GM21423 (cell line): ENCODE results near the gene STARD13.

Experiments
- ATAC-seq: cut with Tn5 transposase; IDR thresholded peaks from one replicate; pipeline ENCODE4 v1.9.1; 2021; ENCODE audit warnings: mild to moderate bottlenecking, moderate library complexity; ENCODE audit not compliant: unreplicated experiment

The STARD13 gene, protein sequence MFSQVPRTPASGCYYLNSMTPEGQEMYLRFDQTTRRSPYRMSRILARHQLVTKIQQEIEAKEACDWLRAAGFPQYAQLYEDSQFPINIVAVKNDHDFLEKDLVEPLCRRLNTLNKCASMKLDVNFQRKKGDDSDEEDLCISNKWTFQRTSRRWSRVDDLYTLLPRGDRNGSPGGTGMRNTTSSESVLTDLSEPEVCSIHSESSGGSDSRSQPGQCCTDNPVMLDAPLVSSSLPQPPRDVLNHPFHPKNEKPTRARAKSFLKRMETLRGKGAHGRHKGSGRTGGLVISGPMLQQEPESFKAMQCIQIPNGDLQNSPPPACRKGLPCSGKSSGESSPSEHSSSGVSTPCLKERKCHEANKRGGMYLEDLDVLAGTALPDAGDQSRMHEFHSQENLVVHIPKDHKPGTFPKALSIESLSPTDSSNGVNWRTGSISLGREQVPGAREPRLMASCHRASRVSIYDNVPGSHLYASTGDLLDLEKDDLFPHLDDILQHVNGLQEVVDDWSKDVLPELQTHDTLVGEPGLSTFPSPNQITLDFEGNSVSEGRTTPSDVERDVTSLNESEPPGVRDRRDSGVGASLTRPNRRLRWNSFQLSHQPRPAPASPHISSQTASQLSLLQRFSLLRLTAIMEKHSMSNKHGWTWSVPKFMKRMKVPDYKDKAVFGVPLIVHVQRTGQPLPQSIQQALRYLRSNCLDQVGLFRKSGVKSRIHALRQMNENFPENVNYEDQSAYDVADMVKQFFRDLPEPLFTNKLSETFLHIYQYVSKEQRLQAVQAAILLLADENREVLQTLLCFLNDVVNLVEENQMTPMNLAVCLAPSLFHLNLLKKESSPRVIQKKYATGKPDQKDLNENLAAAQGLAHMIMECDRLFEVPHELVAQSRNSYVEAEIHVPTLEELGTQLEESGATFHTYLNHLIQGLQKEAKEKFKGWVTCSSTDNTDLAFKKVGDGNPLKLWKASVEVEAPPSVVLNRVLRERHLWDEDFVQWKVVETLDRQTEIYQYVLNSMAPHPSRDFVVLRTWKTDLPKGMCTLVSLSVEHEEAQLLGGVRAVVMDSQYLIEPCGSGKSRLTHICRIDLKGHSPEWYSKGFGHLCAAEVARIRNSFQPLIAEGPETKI

DNA sequence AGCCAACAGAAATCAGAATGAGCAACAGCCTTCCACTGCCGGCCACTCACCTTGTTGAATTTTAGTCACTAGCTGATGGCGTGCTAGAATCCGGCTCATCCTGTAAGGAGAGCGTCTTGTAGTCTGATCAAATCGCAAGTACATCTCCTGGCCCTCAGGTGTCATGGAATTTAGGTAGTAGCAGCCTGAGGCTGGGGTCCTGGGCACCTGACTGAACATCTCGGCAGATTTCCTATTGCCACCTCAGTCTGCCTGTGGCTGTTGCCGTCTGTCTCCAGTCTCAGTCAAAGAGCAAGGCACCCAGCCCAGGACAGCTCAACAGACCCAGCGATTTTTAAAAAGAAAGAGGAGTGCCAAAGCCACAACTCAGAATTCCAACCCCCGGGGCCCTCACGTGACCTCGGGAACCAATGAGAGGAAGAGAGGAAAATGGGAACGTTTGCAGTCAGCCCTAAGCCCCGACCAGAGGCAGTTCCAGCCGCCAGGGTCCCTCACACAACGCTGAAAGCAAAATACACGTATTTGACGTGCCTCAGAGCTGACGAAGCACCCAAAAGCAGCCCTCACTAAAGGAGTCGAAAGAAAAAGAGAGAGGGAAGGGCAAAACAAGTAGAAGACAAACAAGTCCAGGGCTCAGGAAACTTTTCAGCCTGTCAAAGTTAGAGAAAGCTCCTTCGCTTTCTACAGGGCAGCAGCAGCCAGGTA lies at the start of gene STARD13:
STARD13 (minus strand) TSS at position 336 of the 705 bp plus-strand sequence; CDS start at position 219, 117 bp downstream.
- ATAC-seq: peak; percentile 47

DNA sequence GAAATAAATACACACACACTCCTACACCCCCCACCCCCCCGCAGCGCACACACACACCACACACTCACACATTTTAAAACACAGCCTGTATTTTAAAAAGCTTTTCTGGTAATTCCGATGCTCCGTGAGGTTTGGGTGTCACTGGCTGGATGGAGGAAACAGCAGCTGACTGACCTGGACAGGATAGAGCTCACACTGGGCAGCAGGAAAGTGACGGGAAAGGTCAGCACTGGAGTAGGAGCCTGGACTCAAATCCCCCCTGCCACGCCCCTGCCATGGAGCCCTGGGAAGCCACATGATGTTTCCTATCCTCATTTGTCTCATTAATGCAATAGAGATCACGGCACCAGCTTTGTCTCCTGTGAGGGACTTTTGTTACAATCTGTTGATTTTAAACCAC lies 49.3 kb upstream of the STARD13 start:
- ATAC-seq: no peak

DNA sequence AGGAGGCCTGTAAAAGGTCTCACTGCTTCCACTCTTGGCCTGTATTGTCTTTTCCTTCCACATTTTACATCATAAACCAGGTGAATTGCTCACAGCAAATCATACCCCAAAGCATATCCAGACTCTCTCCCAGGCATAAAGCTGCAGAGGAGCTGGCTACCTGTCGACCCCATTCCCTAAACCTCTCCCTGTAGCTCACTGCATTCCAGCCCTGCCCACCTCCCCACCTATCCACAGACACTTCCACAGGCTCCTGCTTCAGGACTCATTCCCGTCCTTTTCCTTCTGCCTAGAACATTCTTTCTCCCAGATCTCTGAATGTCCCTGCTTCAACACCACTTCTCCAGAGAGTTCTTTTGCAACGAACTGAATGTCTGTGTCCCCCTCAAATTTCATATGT lies 46.4 kb upstream of the STARD13 start:
- no peak for ATAC-seq

DNA sequence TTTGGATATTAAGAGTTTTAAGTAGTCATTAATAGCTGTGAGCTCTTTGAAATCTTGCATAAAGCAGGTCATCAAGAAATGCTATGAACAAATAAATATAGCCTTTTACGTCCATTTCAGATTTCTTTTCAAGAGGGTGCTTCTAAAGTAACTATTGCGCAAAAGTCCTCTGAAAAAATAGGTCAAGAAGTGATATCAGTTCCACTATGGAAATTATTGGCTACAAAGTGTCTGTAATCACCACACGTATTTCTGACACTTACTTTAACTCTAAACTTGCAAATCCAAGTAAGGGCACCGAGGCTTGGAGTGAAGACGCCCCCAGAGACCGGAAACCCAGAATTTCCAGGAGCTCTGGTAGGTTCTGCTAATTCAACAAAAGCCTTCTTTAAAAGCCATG lies 44.9 kb upstream of the STARD13 start:
- ATAC-seq: no peak

DNA sequence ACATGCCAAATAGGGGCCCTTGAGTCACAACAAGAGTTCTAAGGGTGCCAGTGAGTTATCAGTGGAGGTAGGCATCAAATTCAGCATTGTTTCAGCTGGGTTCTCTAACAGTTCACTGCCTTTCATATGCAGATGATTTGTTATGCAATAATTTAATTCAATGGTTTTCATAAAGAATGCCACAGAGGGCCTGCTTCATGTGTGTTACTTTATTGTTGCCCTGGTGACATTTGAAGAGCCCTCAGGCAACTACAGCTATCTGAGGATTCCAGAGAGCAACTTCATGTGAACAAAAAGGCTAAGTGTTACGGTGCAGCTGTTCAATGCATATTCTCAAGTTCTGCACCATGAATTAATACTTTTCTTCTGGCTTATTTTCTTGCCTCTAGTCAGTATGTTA lies 43.1 kb upstream of the STARD13 start:
- no peak for ATAC-seq

DNA sequence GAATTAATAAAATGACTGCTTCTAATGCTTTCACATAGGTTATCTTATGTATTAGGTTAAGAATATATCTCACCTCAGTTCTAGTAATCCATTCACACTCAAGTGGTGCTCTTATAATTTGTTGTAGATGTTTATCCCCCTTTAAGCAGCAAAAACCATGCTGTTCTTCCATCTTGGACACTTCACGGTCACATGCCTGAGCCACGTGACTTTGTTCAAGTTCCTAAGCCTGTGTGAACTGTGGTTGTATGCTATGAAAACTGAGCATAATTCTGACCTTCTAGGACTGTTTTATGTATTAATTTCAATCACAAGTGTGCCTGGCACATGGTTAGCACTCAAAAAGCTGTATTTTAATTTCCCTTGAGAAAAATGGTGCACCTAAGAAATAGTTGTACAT lies 41.2 kb upstream of the STARD13 start:
- no peak for ATAC-seq

DNA sequence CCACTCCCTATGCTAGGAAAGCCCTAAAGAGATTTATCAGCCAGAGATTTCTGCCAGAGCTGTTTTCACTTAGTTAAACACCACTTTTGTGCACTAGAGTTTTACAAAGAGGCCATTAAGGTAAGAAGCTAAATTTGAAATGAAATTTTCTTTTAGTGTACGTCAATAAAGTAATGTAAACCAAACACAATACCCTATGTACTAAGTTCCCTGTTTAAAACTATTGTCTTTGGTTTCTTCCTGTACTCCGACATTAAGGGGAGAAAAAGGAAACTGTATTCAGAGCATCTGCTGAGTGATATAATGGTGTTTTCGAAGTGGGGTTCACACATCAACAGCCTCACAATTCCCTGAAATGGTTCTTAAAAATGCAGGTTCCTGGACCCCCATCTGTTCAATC lies 40.7 kb upstream of the STARD13 start:
- no peak for ATAC-seq

DNA sequence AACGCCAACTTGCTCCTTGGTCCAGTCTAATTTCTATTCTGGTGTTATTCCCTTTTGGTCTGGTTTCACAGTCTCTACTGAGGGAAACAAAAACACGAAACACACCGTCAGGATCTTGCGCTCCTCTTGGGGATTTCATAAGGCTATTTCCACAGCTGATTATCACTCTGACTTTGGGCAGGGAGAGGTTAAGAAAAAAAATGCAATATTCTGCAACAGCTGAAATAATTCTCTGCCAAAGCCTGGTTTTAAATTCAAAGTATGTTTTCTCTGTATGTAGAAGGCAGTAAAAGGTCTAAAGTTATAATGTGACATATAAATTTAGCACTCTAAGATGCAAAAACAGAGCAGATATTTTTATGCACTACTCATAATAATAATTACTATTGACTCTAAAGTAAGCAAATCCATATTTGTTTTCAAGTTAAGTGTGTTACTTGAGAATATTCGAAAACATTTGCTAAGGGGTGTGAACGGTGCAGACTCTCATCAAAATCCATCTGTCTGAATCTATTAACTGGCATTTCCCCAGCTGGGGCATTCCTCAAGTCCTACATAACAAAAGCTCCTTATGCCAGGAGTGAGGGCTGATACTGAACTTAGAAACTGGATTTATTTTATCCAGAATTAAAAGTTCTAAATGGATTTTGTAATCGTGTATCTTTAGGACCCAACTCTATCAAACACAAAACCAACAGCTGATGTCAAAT lies 38.4 kb upstream of the STARD13 start:
- ATAC-seq: no peak

DNA sequence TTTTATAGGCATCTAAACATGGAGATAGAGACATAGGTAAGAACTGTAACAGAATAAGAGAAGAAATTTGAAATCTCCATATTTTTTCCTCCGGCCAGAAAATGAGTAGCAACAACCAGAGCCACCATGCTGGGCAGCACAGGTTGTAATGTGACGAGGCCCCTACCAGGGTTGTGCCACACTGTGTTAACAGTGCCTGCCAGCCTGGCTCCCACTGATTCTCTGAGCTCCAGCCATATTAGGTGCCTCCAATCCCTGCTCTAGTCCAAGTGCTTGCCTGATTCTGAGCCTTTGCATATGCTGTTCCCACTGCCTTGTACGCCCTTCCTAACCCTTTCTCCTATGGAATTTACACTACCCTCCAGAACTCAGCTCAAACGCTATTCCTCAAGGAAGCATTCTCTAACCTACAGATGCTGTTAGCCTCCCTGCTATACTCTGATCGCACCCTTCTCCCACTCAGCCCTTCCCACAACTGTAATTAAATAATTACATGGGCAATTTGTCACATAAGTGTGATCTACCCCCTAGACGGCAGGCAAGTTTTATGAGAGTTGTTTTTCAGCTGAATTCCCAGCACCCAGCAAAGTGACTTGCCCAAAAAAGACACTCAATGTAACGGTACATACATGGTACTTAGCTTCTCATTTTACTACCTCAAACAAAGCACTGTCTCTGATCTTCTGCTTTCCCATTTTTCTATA lies 37.6 kb upstream of the STARD13 start:
- no peak for ATAC-seq

DNA sequence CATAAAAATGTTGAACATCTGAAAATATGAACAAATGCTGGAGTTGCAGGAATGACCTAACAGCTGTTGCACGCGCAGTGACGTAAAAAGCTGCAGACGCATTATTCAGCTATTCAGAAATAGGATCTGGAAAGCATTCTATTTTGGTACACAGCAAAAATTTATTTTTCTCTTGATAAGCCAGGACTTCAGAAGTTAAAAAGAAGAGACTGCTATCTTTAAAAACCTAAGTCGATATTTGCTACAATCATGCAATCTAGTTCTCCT lies 36.9 kb upstream of the STARD13 start:
- ATAC-seq: no peak

DNA sequence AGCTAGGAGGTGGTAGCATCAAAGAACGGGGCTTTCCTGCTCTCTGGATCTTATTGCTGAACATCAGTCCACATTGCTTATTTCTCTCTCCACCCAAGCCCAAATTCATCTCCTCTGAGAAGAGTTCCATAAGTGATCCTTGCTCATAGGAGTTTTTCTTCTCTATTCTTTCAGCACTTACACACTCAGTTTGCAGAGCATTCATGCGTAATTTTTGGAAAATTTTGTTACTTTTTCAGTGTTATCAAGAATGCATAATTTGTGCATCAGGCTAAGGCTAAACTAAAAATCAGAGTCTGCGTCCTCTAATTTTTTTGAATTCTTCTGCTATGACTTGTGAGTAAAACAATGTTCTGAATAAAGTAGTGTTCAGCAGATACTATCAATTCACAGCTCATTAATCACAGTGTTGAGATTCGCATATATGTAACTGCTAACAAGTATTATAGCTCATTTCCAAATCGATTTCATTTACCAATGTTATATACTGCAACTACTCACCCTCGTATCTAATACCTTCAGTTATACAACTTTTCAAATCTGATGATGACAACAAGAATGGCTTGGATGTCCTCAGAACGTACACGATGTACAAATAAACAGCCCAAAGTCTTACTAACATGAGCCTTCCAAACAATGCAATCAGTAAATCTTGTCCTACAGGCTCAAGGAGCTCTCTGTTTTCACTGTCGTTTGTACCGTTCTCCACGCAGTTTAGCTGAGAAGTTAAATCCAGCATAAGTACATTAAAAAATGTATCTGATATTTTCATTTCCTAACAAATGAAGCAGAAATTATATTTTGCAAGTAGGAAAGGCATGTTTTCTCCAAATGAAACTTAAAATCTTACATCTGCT lies 36.4 kb upstream of the STARD13 start:
- no peak for ATAC-seq

DNA sequence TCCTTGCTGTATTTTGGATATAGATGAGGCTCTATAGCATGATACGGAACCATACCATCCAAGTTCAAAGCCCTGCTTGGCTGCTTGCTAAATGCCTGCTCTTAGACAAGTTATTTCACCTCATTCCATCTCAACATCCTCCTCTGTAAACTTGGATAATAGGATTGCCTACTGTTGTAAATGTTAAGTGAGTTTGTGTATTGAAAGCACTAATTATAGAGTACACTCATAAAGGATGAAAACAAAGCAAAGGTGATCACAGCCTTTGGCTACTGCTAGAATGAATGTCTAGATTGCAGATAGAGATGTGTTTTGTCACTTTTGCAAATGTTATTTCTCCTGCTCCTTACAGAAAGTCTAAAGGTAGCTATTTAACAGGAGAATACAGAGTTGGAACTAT lies 34.3 kb upstream of the STARD13 start:
- ATAC-seq: no peak

DNA sequence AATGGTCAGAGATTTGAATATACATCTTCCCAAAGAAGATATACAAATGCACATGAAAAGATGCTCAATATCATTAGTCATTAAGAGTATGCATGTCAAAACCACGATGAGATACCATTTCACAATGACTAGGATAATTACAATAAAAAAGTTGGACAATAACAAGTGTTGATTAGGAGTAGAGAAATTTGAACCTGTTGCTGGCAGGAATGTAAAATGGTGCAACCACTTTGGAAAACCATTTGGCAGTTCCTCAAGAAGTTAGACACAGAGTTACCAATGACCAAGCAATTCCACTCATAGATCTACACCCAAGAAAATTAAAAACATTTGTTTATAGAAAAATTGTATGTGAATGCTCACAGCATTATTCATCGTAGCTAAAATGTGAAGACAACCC lies 33.2 kb upstream of the STARD13 start:
- no peak for ATAC-seq

DNA sequence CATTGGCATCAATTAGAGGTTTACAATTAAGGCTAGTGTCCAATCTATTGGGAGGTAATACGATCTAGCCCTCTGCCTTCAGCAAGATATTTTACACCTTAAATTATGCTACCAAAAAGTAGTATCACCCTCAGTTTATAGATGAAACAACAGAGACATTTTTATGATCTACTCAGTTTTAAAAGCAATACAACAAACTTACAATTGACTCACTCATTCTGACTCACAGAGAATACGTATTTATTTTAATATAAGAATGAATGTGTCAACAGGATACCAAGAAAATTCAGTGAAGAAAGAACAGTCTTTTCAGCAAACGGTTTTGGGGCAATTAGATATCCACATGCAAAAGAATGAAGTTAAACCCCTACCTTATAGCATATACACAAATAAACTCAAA lies 32.5 kb upstream of the STARD13 start:
- ATAC-seq: no peak

DNA sequence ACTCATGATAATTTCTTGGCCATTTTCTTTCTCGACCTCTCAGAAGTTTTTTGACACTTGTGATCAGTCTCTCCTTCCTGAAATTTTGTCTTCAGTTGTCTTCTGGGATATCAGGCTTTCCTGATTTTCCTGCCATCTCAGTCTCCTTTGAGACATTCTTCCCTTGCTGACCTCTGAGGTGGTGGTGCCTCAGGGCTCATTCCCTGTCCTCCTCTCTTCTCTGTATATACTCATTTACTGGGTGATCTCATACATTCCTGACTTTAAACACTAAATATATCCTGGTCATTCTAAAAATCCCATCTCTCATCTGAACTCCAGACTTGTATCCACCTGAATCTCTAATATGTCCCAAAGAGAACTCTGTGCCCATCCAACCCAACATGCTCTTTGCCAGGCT lies 31.3 kb upstream of the STARD13 start:
- ATAC-seq: no peak

DNA sequence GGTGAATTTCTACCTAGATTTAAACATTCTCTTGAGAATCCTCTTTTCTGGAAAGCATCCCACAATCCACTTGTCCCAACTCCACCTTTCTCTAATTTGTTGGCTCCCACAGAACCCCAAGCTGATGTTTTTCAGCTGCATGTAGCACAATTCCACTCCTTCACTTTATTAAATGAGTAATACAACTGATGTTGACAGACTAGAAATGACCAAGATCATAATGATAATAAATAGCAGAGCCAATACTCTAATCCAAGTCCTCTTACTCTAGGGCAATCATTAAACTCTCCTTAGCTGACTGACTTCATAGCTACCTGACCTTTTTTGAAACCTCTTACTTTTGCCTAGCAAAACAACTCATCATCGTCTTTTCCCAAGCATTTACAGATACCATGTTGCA lies 27.9 kb upstream of the STARD13 start:
- no peak for ATAC-seq

DNA sequence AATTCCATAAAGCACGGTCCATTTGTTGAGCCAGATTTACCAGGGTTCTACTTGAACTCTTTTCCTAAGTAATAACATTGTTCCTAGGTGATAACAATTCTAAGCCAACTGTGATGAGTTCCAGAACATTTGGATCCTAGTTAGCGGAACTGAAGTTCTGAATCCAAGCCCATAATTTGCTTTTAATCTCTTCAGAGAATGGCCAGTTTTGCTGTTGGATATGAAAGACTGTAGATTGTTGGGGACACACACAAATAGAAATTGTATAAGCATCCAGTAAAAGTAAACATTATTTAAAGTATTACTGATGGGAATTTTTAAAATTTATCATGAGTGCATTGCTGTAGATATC lies 27.3 kb upstream of the STARD13 start:
- no peak for ATAC-seq

DNA sequence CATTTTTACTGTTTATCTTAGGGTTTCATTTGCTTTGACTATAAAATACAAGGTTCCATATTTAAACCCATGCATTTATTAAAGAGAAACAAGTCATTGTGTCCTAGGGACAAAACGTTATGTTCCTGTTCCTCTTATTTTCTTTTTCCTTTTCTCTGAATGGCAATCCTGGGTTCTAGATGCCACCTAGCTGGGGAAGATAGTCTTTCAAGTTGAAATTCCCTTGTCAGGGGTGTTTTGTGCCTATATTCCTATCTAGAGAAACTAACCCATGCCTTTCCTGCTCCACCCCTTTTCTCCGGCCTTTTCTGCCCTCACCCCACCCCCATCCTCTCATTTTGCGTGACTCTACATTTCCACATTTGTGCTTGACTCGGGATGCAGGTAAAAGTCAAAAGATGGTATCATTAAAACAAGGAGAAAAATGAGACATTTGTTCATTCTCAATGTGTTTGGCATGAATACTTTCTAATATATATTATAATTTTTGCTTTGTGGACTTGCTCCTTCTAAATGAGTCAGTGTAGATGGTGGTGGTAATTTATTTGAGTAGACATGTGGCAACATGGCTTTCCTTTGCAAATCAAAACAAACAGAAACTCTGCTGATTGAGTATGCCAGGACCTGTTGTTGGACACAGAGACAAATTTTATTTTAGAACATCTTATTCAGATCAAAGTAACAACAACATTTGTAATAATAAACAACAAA lies 26.8 kb upstream of the STARD13 start:
- ATAC-seq: no peak

DNA sequence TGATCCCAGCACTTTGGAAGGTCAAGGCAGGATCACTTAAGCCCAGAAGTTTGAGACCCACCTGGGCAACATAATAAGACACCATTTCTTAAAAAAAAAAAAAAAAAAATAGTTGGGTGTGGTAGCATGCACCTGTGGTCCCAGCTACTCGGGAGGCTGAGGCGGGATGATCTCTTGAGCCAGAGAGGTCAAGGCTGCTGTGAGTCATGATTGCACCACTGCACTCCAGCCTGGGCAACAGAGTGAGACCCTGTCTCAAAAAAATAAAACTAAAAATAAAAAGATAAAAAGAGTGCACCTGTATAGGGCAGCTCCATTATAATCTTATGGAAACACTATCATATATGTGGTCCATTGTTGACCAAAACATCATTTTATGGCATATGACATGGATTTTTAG lies 25.5 kb upstream of the STARD13 start:
- no peak for ATAC-seq
